Measurements from ENCODE around the gene KRT6C.

The KRT6C gene

DNA sequence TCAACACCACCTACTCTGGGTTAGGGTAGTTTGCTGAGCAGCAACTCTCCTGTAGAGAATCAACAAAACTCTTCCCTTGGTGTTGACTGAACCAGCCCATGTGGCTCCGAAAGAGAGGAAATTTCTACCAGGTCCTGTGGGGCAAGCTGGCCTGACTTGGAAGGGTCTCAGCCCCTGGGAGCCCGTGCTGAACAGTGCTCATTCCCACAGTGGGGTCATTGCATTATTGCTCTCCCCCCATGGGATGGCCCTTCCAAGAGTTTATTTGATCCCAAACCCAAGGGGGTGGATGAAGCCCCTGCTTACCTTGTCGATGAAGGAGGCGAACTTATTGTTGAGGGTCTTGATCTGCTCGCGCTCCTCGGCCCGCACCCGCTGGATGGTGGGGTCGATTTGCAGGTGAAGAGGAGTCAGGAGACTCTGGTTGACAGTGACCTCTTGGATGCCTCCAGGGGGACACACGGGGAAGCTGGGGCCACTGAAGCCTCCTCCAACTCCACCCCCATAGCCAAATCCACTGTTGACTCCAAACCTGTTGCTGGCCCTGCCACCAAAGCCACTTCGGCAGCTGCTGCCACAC is 40.0 kb downstream of the KRT6C start:
- DNase-seq (ENCODE audit: extremely low read depth, low read depth): no peak
- TF ChIP-seq, protein P1, sequence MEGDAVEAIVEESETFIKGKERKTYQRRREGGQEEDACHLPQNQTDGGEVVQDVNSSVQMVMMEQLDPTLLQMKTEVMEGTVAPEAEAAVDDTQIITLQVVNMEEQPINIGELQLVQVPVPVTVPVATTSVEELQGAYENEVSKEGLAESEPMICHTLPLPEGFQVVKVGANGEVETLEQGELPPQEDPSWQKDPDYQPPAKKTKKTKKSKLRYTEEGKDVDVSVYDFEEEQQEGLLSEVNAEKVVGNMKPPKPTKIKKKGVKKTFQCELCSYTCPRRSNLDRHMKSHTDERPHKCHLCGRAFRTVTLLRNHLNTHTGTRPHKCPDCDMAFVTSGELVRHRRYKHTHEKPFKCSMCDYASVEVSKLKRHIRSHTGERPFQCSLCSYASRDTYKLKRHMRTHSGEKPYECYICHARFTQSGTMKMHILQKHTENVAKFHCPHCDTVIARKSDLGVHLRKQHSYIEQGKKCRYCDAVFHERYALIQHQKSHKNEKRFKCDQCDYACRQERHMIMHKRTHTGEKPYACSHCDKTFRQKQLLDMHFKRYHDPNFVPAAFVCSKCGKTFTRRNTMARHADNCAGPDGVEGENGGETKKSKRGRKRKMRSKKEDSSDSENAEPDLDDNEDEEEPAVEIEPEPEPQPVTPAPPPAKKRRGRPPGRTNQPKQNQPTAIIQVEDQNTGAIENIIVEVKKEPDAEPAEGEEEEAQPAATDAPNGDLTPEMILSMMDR (IDR thresholded peaks at IDR 0.05; ENCODE audit: low read depth, low read length): no peak

DNA sequence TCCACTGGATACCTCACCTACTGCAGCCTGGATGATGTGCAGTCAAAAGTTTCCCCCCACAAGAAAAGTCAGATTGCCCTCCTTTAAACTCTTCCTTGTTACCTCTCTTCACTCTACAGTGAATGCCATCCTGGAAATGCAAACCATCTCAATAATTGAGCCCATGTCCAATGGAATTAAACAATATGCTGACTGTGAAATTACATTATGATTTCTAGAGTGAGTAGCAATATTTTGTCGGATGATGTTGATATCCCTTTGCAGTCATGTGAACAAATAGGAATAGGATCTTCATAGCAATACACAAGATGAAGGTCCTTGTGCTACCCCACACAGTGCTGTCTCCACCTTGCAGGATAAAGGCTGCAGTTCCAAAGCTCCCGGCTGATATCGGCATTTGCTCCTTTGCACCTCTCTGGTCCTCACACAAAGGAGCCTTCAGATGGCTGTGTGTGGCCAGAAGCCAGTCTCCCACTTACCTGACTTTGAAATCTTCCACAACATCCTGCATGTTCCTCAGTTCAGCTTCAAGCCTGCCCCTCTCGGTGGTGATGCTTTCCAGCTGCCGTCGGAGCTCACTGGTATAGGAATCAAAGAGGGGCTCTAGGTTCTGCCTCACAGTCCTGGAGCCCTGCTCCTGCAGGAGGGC is 40.9 kb downstream of the KRT6C start:
- TF ChIP-seq, protein P1 (IDR thresholded peaks at IDR 0.05; ENCODE audit: low read depth, low read length): no peak
- no peak for DNase-seq (ENCODE audit: extremely low read depth, low read depth)

DNA sequence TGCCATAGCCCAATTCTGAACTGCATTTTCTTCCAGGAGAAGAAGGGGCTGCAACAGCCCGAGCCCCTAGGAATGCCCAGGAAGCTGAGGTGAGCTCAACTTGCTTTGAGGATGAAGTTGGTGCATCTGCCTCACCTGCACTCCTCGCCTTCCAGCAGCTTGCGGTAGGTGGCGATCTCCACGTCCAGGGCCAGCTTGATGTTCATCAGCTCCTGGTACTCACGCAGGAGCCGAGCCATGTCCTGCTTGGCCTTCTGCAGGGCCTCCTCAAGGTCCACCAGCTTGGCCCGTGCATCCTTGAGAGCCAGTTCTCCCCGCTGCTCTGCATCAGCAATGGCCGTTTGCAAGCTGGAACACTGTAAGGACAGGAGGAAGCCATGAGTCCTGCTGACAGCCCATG is 45.5 kb downstream of the KRT6C start:
- no peak for DNase-seq (ENCODE audit: extremely low read depth, low read depth)
- TF ChIP-seq, protein P1 (IDR thresholded peaks at IDR 0.05; ENCODE audit: low read depth, low read length): no peak

DNA sequence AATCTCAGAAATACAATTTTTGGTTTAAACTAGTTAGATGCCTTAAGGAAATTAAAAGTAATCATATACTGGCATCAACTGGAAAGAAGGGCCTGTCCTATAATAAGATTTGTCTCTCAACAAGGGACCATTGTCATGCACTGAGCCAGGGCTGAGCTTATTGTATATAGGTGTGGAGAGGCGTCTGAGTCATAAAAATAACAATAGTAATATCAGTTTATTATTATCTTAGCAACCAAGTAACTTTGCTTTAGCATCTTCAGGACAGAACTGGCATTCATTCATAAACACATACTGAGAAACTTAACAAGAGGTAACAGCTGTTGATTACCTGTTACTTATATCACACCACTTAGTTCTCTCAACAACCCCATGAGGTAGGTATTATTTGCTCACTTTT is 46.5 kb downstream of the KRT6C start:
- TF ChIP-seq, protein P1 (IDR thresholded peaks at IDR 0.05; ENCODE audit: low read depth, low read length): no peak
- DNase-seq (ENCODE audit: extremely low read depth, low read depth): no peak

DNA sequence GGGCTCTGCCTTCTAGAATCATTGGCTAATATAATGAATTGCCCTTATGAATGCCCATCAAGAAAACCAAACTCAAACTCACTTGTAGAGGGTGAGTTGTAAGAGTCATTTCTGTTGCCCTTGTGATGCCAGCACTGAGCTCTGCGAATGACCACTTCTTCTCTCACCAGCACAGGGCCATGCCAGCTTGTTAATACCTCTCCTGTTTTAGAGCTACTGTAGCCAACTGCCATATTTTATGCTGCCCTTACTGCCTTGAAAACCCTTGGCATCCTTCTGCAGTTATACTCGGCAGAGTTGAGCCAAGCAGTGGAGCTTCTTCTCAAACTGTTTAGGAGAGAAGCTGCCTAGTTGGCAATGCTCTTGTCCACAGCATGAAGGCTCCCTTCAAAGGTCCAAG is 47.6 kb downstream of the KRT6C start:
- TF ChIP-seq, protein P1 (IDR thresholded peaks at IDR 0.05; ENCODE audit: low read depth, low read length): no peak
- no peak for DNase-seq (ENCODE audit: extremely low read depth, low read depth)

DNA sequence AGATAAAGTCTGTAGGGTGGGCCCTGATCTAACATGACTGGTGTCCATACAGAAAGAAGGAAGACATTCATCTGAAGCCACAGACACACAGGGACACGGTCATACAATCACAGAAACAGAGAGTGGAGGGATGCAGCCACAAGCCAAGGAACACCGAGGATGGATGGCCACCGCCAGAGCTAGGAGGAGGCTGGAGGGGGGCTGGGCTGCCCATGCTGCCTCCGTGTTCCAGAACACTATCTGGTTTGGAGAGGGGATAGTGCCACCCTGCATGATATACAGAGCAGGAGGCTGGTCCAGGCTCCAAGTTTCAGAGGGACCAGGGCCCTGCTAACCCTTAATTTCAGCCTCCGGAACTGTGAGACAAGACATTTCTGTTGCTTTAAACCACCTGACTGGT is 48.1 kb downstream of the KRT6C start:
- TF ChIP-seq, protein P1 (IDR thresholded peaks at IDR 0.05; ENCODE audit: low read depth, low read length): no peak
- no peak for DNase-seq (ENCODE audit: extremely low read depth, low read depth)

DNA sequence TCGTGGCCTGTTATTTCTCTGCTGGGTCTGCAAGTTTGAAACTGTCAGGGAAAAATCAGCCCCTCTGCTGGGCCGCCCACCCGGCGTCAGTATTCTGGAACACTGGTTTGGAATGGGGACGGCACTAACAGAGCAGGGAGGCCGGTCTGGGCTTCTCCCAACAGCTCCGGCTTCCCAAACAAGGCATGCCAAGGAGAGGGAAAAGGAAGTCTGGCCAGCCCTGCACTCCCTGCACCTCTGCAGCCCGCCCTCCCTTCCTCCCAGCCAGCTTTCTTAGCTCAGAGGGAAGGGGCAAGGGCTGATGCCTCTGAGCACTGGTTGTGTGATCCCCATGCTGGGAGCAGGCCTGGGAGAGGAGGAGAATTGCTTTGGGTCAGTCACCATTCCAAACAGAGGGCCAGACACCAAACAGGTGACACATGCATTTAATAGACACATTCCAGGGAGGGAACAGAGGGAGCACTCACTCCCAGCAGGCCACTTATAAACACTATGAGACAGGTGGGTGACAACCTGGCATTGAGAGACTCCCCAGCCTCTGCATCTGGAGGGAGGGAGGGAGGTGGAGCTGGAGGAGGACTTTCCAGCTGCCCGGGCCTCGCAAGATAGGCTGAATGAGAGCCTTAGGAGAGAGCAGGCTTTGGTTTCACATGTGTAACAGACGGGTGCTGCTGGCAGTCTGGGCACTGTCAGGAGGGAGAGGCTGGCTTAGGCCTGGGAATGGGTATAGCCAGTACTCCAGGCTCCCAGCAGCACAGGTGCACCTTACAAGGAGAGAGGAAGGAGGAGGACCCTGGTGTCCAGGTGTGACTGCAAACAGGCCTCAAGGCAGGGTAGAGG is 49.7 kb downstream of the KRT6C start:
- TF ChIP-seq, protein P1 (IDR thresholded peaks at IDR 0.05; ENCODE audit: low read depth, low read length): no peak
- DNase-seq (ENCODE audit: extremely low read depth, low read depth): no peak
